ENCODE measurements around the gene MLLT1.

DNA sequence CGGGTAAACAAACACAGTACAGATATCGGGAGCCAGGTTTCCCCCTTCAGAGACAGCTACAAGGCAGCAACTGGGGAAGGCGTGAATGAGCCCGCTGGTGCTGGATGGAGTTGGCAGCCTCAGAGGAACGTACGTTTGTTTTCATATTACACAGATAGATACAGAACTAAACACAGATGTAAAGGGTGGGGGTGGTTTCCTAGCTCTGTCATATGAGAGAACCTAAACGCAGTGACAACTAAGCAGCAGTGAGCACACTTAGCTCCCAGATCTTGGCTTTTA is 32.8 kb downstream of the MLLT1 start:
- TF ChIP-seq POLR2AphosphoS5 (IDR thresholded peaks at IDR 0.05) (no peak), POLR2A (IDR thresholded peaks at IDR 0.05) (no peak), EP300 (IDR thresholded peaks at IDR 0.05) (no peak)
- TF ChIP-seq, protein P1, sequence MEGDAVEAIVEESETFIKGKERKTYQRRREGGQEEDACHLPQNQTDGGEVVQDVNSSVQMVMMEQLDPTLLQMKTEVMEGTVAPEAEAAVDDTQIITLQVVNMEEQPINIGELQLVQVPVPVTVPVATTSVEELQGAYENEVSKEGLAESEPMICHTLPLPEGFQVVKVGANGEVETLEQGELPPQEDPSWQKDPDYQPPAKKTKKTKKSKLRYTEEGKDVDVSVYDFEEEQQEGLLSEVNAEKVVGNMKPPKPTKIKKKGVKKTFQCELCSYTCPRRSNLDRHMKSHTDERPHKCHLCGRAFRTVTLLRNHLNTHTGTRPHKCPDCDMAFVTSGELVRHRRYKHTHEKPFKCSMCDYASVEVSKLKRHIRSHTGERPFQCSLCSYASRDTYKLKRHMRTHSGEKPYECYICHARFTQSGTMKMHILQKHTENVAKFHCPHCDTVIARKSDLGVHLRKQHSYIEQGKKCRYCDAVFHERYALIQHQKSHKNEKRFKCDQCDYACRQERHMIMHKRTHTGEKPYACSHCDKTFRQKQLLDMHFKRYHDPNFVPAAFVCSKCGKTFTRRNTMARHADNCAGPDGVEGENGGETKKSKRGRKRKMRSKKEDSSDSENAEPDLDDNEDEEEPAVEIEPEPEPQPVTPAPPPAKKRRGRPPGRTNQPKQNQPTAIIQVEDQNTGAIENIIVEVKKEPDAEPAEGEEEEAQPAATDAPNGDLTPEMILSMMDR (IDR thresholded peaks at IDR 0.05): no peak

All from suprapubic skin (tissue), 4 donors.